NCI-H1417 treated with DMSO at 0.1 percent for 48 hours (cell line): ENCODE measurements around the gene SRL.

Experiments
- DNase-seq: peaks from one replicate; lab custom pipeline; 2025; lab: John Stamatoyannopoulos, UW

SRL gene

GRCh38 chr16:4200781-4201137 is 41.1 kb downstream of the SRL start:
- no peak for DNase-seq

GRCh38 chr16:4200000-4200780 is 41.7 kb downstream of the SRL start:
- DNase-seq = no peak

- no peak for DNase-seq
Observed at GRCh38 chr16:4198816-4199215, 43.1 kb downstream of the SRL start.

DNA sequence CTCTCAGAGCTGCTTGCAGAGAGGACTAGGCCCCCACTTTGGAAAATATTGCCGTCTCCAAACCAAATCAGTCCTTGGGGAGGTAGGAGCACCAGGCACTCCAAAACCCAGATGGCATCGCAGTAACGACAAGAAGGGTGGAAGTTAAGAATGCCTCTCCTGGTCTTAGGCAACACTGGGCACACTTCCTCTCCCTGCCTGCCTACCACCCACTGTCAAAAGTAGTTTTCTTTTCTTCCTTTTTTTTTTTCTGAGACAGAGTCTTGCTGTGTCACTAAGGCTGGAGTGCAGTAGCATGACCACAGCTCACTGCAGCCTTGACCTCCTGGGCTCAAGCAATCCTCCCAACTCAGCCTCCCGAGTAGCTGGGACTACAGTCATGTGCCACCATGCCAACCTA is 47.2 kb downstream of the SRL start:
- no peak for DNase-seq

- no peak for DNase-seq
Observed at GRCh38 chr16:4193920-4194319, 48.0 kb downstream of the SRL start.

GRCh38 chr16:4192206-4192605 is 49.7 kb downstream of the SRL start:
- DNase-seq = no peak

DNA sequence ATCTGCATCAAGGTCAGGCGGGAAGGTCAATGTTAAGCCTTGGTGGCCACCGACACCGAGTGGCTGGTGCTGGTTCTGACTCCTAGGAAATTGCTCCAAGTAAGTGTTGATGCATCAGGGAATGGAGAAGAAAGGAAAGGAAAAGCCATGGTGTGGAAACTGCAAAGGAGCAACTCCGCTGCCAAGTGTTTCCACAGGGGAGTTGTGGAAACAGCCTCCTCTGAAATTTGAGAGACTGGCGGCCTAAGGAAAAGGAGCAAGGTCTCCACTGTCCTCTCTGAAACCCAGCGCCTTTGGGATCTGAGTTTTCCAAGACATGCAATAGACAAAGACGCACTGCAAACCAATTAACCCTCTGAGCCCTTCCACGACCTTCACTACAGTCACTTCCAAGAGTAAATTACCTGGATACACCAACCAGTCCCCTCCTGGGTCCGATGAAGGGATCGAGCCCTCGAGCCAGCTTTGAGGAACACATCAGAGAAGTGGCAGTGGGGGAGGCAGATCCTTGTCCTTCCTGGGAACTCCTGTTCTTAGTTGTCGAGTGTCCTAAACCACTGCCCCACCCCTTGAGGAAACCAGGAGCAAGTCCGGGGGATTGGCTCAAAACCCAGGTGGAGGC is 51.1 kb downstream of the SRL start:
- DNase-seq = no peak

DNA sequence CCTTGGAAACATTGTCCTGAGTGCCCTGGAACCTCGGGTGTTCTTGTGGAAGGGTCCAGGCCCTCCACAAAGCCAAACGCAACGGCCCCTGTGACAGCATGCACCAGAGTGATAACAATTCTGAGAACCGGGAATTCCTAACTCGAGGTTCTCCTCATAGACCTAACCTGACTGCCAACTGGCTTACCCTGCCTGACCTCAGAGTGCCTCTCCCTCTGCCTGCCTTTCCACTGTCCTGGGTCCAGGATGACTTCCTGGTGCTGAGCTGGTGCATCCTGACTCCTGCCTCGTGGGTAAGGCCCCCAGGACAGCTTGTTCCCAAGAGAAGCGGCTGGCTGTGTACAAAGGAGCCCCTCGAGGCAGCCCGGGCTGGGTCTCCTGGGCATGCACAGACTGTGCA is 51.8 kb downstream of the SRL start:
- no peak for DNase-seq

- DNase-seq = no peak
Observed at GRCh38 chr16:4184038-4184702, 57.7 kb downstream of the SRL start.

- DNase-seq = peak; percentile 54
Observed at GRCh38 chr16:4183237-4184037, 58.4 kb downstream of the SRL start.

GRCh38 chr16:4182581-4183236 is 59.2 kb downstream of the SRL start:
- DNase-seq = no peak

DNA sequence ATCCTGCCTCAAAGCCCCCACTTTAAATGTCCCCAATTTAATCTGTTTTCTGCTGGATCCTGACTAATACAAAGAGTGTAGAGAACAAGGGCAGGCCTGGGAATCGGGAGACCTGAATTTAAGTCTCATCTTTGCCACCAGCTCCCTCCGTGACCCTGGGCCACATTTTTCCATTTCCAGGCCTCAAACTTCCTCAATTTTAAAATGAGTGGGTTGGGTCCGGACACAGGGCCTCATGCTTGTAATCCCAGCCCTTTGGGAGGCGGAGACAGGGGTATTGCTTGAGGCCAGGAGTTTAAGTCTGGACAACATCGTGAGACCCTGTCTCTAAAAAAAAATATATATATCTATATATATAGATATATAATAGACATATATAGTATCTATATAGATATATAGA is 61.4 kb downstream of the SRL start:
- no peak for DNase-seq

GRCh38 chr16:4179763-4180260 is 62.1 kb downstream of the SRL start:
- no peak for DNase-seq

DNA sequence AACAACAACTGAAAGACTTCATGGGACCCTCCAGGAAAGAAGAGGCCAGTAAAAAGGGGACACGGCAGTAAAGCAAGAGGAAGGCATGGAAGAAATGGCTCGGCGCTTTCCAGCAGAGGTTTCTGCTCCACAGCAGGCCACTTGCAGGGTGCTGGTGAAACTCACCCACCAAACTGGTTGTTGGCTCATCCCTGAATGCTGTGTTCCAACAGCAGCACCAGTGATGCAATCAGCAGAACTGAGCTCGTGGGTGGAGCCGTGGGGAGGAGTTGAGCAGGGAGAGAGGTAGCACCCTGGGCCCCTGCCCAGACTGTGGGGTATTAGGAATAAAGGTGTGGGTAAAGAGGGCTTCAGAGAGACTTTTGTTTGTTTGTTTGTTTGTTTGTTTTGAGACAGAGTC is 62.9 kb downstream of the SRL start:
- no peak for DNase-seq

- no peak for DNase-seq
Observed at GRCh38 chr16:4178468-4179010, 63.3 kb downstream of the SRL start.

DNA sequence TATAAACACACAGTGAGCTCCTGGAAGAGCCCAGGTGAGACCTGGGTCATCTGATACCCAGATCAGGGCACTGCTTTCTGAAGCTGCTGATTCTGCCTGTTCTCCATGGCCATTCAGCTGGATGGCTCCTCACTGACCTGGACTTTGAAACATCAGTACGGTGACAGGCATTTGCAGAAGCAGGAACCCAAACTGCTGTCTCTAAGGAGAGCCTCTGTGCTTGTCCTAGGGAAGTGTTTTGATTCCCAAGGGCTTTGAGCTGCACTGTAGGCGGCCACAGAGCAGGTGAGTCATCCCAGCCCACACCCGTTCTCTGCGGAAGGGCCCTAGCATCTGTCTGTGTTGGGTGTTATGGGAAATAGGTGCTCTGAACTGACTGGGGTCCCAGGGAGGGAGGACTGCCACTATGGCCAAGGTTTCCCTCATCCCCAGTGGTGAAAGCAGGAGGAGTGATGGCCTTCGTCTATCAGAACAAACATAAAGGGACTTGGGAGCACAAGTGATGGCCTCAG is 64.9 kb downstream of the SRL start:
- DNase-seq = no peak

DNA sequence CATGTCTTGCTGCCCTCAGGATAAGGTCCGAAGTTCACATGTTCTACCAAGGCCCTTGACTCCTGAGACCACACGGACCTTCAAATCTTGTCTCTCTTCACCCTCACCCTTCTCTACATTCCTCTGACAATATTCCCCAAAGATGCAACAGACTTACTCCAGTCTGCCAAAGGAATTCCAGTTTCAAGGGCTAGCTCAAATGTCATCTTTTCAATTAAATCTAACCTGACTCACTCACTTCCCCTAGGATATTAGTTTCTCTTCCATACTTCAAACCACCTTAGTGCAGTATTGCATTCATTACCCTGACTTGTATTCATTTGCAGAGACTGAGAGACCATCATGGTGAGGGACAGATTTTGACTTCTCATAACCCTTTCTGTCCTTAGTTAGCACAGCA is 66.0 kb downstream of the SRL start:
- no peak for DNase-seq

DNA sequence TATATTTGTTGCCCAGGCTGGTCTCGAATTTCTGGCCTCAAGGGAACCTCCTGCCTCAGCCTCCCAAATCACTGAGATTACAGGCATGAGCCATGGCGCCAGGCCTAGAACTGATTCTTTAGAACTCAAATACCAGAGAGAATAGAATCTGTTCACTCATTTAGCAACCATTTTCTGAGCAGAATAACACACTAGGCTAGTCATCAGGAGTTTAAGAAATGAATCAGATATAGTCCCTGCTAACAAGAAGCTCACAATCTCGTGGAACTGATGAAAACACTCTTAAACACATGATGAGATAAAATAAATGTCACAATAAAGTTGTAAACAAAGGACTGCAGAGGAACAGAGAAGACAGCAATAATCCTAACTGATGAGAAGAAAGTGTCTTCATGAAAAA is 69.8 kb downstream of the SRL start:
- DNase-seq = no peak

GRCh38 chr16:4169415-4169814 is 72.5 kb downstream of the SRL start:
- DNase-seq = no peak

- no peak for DNase-seq
Observed at GRCh38 chr16:4166821-4167220, 75.1 kb downstream of the SRL start.

- DNase-seq = no peak
Observed at GRCh38 chr16:4160658-4161430, 81.0 kb downstream of the SRL start.
